22Rv1 (cell line): ENCODE measurements around the gene PRRT1B.

Experiments
- H3K27ac ChIP-seq: fragments of 450-650 bp; 2 replicates; pipeline ENCODE4 v1.5.1; 2017
- CTCF ChIP-seq: fragments of 450-650 bp; IDR thresholded peaks from 2 replicates; pipeline ENCODE4 v1.5.1; 2017; ENCODE audit warnings: mild to moderate bottlenecking
- ZFX ChIP-seq: fragments of 450-650 bp; IDR thresholded peaks from 2 replicates; pipeline ENCODE4 v1.6.1; 2017; ENCODE audit warnings: antibody characterized with exemption, borderline replicate concordance

Gene PRRT1B

DNA sequence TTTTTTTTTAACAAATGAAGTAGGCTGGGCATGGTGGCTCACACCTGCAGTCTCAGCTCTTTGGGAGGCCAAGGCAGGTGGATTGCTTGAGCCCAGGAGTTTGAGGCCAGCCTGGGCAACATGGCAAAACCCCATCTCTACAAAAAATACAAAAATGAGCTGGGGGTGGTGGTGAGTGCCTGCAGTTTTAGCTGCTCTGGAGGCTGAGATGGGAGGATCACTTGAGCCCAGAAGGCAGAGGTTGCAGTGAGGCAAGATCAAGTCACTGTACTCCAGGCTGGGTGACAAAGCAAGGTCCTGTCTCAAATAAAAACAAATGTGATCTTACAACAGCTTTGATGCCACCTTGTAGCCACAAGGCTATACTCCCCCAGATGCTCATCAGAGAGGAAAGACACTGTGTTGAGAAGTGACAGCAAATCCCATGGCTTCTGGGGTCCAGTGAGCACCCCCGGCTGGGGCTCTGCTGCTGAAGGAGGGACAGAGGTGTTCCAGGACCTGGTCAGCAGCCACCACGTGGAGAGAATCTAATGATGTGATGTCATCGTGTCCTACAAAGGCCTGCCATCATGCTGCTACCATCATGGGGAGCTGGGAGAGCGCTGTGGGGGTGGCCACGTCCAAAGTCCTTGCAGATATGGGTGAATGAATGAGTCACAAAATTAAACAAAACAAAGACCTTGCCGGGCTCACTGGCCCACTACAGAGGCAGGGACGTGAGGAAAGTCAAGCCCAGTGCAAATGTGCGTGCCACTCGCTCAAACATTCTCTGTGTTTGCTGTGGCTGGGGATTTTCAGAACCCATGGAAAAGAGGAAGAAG is 60.7 kb downstream of the PRRT1B start:
- TF ChIP-seq ZFX (no peak), CTCF (no peak)
- no peak overlapping the region for H3K27ac ChIP-seq

DNA sequence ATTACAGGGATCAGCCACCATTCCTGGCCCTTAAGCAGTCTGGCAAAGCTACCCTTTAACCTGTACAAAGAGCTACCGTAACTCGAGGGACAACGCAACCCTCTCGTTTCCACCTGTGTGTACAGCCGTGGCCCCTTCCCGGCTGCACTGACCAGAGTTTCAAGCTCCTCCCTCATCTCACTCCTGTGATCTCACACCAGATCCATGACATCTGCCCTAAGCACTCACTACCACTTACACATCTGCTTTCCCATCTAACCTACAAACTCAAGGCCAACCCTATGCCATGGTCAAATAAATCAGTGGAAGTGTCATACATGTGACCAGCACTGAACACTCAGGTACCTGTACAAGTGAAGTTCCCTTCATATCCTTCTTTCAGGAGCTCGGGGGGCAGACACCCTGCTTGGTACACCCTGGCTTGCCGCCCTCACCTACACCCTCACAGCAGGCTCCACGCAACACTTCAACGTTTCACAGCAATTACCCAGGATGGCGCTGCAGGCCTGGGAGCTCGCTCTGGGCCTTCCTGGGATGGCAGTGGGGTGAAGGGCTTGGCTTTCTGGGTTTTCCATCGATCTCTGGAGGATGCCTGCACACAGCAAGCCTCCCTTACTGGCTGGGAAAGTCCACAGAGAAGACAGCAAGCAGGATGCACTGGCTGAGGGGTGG is 61.7 kb downstream of the PRRT1B start:
- TF ChIP-seq ZFX (no peak), CTCF (no peak)
- no peak overlapping the region for H3K27ac ChIP-seq

DNA sequence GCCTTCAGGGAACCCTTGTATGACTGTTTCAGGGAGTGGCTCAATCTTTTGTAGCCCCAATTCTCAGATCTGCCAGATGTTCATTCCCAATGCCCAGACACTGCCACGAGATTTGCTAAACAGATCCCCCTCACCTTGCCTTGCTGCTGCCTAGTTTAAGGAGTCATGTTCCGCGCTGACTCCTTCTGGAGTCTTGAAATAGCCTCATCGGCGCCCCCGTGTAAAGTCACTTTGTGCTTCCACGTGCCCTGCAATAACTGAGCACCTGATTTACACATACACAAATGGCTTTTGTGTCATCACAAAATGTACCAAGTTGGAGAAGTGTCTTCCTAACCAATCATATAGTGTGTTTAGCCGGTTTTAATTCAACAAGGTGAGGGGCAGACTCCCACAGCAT is 62.3 kb downstream of the PRRT1B start:
- TF ChIP-seq CTCF (no peak), ZFX (no peak)
- no peak overlapping the region for H3K27ac ChIP-seq

DNA sequence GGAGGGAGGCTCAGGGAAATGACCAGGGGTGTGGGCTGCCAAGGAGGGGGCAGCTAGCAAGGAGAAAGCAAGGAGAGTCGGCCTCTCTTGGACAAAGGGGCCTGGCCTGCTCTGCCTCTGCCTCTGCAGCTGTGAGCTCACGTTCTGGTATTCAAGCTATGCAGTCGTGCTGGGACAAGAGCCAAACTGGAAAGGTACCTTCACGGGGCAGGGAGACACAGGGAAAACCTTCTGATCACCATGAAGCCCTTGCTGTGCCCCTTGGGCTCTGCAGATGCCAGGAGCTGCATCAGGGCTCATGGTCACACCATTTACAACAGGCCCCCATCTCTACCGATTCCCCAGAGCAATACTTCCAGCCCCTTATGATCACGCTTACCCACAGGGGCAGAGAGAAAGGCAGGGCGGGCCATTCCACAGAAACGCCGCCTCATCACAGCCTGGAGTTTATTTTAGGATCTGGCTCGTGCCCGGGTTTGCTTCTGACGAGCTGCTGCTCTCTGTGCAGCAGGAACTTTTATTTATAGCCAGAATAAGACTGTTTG is 63.2 kb downstream of the PRRT1B start:
- H3K27ac ChIP-seq: no peak overlapping the region

More for the DNA sequence above, 63.2 kb downstream of the PRRT1B start:
- TF ChIP-seq CTCF: no peak
- TF ChIP-seq ZFX: no peak
